Coronary artery (tissue), 2 donors: ENCODE data around the gene COG1.

Source experiments
- DNase-seq: peaks from one replicate; pipeline ENCODE4 v3.0.0-alpha.2; 2017; ENCODE audit warnings: low spot score
- H3K27ac ChIP-seq, 2 donors: fragments of 200-600 bp; sonication (generic); one replicate each; pipeline ENCODE4 v1.5.1; 2016 to 2019
- H3K4me3 ChIP-seq: fragments of 200-600 bp; sonication (generic); 2 replicates; pipeline ENCODE4 v1.5.1; 2016; ENCODE audit warnings: mild to moderate bottlenecking, moderate library complexity
- CTCF ChIP-seq: fragments of 200-600 bp; sonication (generic); IDR thresholded peaks from one replicate; pipeline ENCODE4 v1.5.1; 2019; ENCODE audit warnings: antibody characterized with exemption

Gene COG1

GRCh38 chr17:73186283-73187050, 6.4 kb upstream of the COG1 start:
- Histone ChIP-seq H3K27ac (no peak overlapping the region), H3K4me3 (no peak overlapping the region)
- no peak for TF ChIP-seq CTCF
- DNase-seq = no peak

- H3K4me3 ChIP-seq = no peak overlapping the region
- TF ChIP-seq CTCF = no peak
- DNase-seq = no peak
- H3K27ac ChIP-seq = no peak overlapping the region
Measured at GRCh38 chr17:73187203-73187769, 5.6 kb upstream of the COG1 start.

- TF ChIP-seq CTCF = no peak
- no peak overlapping the region for H3K27ac ChIP-seq
- DNase-seq = no peak
- no peak overlapping the region for H3K4me3 ChIP-seq
Measured at GRCh38 chr17:73188011-73188410, 4.8 kb upstream of the COG1 start.

- no peak for TF ChIP-seq CTCF
- Histone ChIP-seq H3K4me3 (no peak overlapping the region), H3K27ac (no peak overlapping the region)
- no peak for DNase-seq
Measured at GRCh38 chr17:73189417-73190099, 3.3 kb upstream of the COG1 start.

- DNase-seq = no peak
- H3K27ac ChIP-seq = peak overlapping the region in 1 of 2 donors; percentile 93
- H3K4me3 ChIP-seq = peak overlapping the region; percentile 94
- peak; percentile 55 for TF ChIP-seq CTCF
Measured at GRCh38 chr17:73191443-73192205, 1.2 kb upstream of the COG1 start.

GRCh38 chr17:73192206-73192893, 505 bp upstream of the COG1 start:
- H3K27ac ChIP-seq = peak overlapping the region; percentile 65 to 93
- peak; percentile 82 for DNase-seq

More at GRCh38 chr17:73192206-73192893, 505 bp upstream of the COG1 start:
- peak overlapping the region; percentile 94 for H3K4me3 ChIP-seq
- TF ChIP-seq CTCF = no peak
